ENCODE results near the gene SLX4IP. TPM values are rescaled to one million over a fixed set of nuclear protein-coding genes. Genes with fewer than 3 reads are reported as not detected.

Gene SLX4IP
- polyA plus RNA-seq, 3 donors = 0.76 to 2.5 (median 1.1) TPM

- H3K27ac Mint-ChIP-seq = no peak overlapping the region
These were observed 7.9 kb upstream of the SLX4IP start for GRCh38 chr20:10427060-10427692.

GRCh38 chr20:10428008-10428407 is 7.1 kb upstream of the SLX4IP start:
- no peak overlapping the region for H2AFZ ChIP-seq (ENCODE audit: insufficient read depth, low read depth, low read length, poor library complexity, severe bottlenecking)
- Mint-ChIP-seq H3K4me3 (no peak overlapping the region), H3K36me3 (peaks cover 8 to 18% of the 10 kb centered on the region in 2 donors), H3K9me3 (no peaks in the 10 kb centered on the region), H3K4me1 (peaks cover 36% of the 10 kb centered on the region), H3K27me3 (ENCODE audit: low read depth in 3 of 3) (no peaks in the 10 kb centered on the region), H3K27ac (peak overlapping the region in 1 of 7 donors; percentile 5)
- no peak overlapping the region for H3K4me2 ChIP-seq (replicated peaks; ENCODE audit: extremely low read depth, low read length, poor library complexity, severe bottlenecking)
- H3K79me2 ChIP-seq (ENCODE audit: insufficient read depth, low read length) = peaks cover 92% of the 10 kb centered on the region
- no peaks in the 10 kb centered on the region for H3K27me3 ChIP-seq (ENCODE audit: control insufficient read depth in 2 of 2, insufficient read depth in 2 of 2, low read length in 2 of 2)
- intact Hi-C loops (cut with micrococcal nuclease) = loop anchor here in 1 of 2 donors (5.0 kb wide), 1 partner anchor 451 kb away; no protein-coding TSS in a partner anchor
- DNase-seq = no peak
- no peak overlapping the region for H3K4me3 ChIP-seq (replicated peaks in 1 of 3; ENCODE audit: low read depth in 2 of 3, low read length in 3 of 3)
- no peak overlapping the region for H3K9ac ChIP-seq (ENCODE audit: insufficient read depth, low read length, poor library complexity, severe bottlenecking)
- no peak for TF ChIP-seq CTCF (IDR thresholded peaks at IDR 0.05)
- no peak overlapping the region for H3K27ac ChIP-seq (ENCODE audit: low read depth in 1 of 2, low read length in 2 of 2)
- peaks cover 12 to 19% of the 10 kb centered on the region in 2 donors for H3K36me3 ChIP-seq (replicated peaks in 1 of 2; ENCODE audit: control insufficient read depth in 1 of 2, insufficient read depth in 2 of 2, low read length in 2 of 2)
- H3K9me3 ChIP-seq (replicated peaks in 1 of 2; ENCODE audit: control insufficient read depth in 1 of 2, insufficient read depth in 1 of 2, low read length in 2 of 2) = no peaks in the 10 kb centered on the region
- peaks cover 84% of the 10 kb centered on the region for H4K20me1 ChIP-seq (ENCODE audit: insufficient read depth, low read length)
- H3K4me1 ChIP-seq (ENCODE audit: control insufficient read depth in 1 of 2, insufficient read depth in 2 of 2, low read length in 2 of 2) = peaks cover 12 to 16% of the 10 kb centered on the region in 2 donors

More at GRCh38 chr20:10427060-10427692, 7.9 kb upstream of the SLX4IP start:
- H3K4me2 ChIP-seq (replicated peaks; ENCODE audit: extremely low read depth, low read length, poor library complexity, severe bottlenecking) = no peak overlapping the region
- H4K20me1 ChIP-seq (ENCODE audit: insufficient read depth, low read length) = peaks cover 91% of the 10 kb centered on the region
- H3K4me3 ChIP-seq (replicated peaks in 1 of 3; ENCODE audit: low read depth in 2 of 3, low read length in 3 of 3) = no peak overlapping the region
- peak; percentile 25 to 47 (median 38) for DNase-seq
- Mint-ChIP-seq H3K9me3 (no peaks in the 10 kb centered on the region), H3K36me3 (peaks cover 8 to 22% of the 10 kb centered on the region in 2 donors), H3K27me3 (ENCODE audit: low read depth in 3 of 3) (no peaks in the 10 kb centered on the region), H3K4me1 (peaks cover 28% of the 10 kb centered on the region), H3K4me3 (no peak overlapping the region)
- no CpG with 5 or more reads among the region's 3 CpGs for WGBS (ENCODE audit: insufficient coverage)
- H2AFZ ChIP-seq (ENCODE audit: insufficient read depth, low read depth, low read length, poor library complexity, severe bottlenecking) = no peak overlapping the region
- no peak overlapping the region for H3K9ac ChIP-seq (ENCODE audit: insufficient read depth, low read length, poor library complexity, severe bottlenecking)
- H3K27ac ChIP-seq (ENCODE audit: low read depth in 1 of 2, low read length in 2 of 2) = no peak overlapping the region
- H3K36me3 ChIP-seq (replicated peaks in 1 of 2; ENCODE audit: control insufficient read depth in 1 of 2, insufficient read depth in 2 of 2, low read length in 2 of 2) = peaks cover 12 to 19% of the 10 kb centered on the region in 2 donors
- no peaks in the 10 kb centered on the region for H3K9me3 ChIP-seq (replicated peaks in 1 of 2; ENCODE audit: control insufficient read depth in 1 of 2, insufficient read depth in 1 of 2, low read length in 2 of 2)
- peaks cover 4 to 7% of the 10 kb centered on the region in 2 donors for H3K4me1 ChIP-seq (ENCODE audit: control insufficient read depth in 1 of 2, insufficient read depth in 2 of 2, low read length in 2 of 2)
- peaks cover 89% of the 10 kb centered on the region for H3K79me2 ChIP-seq (ENCODE audit: insufficient read depth, low read length)
- no peaks in the 10 kb centered on the region for H3K27me3 ChIP-seq (ENCODE audit: control insufficient read depth in 2 of 2, insufficient read depth in 2 of 2, low read length in 2 of 2)
- intact Hi-C loops (cut with micrococcal nuclease) = loop anchor here (2.0 to 5.0 kb wide), 2 partner anchors 448 to 450 kb away; no protein-coding TSS in a partner anchor
- TF ChIP-seq CTCF (IDR thresholded peaks at IDR 0.05) = peak; percentile 82

Data from CD14-positive monocyte (primary cell).